ENCODE data around the gene TFAP2A.

DNA sequence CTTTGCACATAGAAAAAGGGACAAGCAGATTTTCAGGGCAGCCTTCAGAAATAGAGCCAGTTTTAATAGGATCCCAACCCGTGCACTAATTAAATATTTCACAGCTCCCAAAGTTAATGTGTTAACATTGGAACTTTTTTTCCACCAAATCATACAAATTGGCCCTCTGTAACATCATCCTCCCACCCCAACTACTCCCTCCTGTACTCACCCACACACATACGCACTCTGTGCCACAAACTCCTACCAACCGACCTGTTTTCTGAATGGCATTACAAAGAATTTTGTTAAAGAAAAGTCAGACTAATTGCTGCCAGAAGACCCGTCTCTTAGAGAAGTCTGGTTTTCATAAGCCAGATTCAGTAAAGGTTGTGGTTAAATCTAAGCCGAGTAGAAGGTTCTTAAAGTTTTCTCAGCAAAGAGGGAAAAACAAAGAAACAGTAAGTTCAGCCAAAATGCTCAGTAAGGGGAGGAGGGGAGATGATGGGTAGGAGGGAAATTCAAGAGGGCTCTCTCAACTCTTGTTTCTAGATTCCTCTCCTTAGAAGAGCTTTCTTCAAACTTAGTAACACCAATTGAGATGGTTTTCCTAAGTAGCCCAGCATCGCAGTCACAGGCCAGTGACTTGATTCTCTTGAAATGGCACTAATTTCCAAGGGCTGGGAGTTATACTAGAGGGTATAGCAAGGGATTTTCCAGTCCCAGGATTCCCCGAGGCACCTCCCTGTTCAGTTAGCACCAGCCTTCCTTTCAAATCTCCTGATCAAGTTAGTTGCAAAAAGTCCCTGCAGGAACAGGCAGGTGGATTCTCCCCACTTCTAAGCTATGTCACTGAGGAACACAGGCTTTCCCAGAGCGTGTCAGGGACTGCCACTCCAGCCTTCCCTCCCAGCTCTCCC lies 27.9 kb downstream of the TFAP2A start:
- TF ChIP-seq POLR2A (IDR thresholded peaks at IDR 0.05): no peak
- no peak for TF ChIP-seq EP300 (IDR thresholded peaks at IDR 0.05)
